AG10803 (cell line): ENCODE data around the gene REEP5.

ENCODE experiments used
- DNase-seq: peaks from one replicate; pipeline ENCODE4 v3.0.0; 2010; ENCODE audit warnings: low read depth
- H3K4me3 ChIP-seq: 2 replicates; pipeline ENCODE4 v1.5.1; 2011; ENCODE audit warnings: mild to moderate bottlenecking, low read length, control low read depth
- CTCF ChIP-seq: conservative IDR thresholded peaks from 2 replicates; pipeline ENCODE4 v1.5.1; 2011; ENCODE audit warnings: mild to moderate bottlenecking, low read length, control low read depth, inconsistent platforms

REEP5 gene

GRCh38 chr5:112869948-112870347, 52.1 kb downstream of the REEP5 start:
- H3K4me3 ChIP-seq = no peak overlapping the region
- no peak for TF ChIP-seq CTCF
- no peak for DNase-seq

- no peak for TF ChIP-seq CTCF
- no peak for DNase-seq
These were observed 54.6 kb downstream of the REEP5 start for GRCh38 chr5:112867411-112867810.

GRCh38 chr5:112866739-112867138, 55.3 kb downstream of the REEP5 start:
- TF ChIP-seq CTCF = no peak
- no peak overlapping the region for H3K4me3 ChIP-seq
- DNase-seq = no peak

More at GRCh38 chr5:112867411-112867810, 54.6 kb downstream of the REEP5 start:
- no peak overlapping the region for H3K4me3 ChIP-seq

GRCh38 chr5:112865128-112865527, 56.9 kb downstream of the REEP5 start:
- no peak for DNase-seq
- TF ChIP-seq CTCF = no peak
- no peak overlapping the region for H3K4me3 ChIP-seq

- no peak for DNase-seq
- no peak overlapping the region for H3K4me3 ChIP-seq
- TF ChIP-seq CTCF = no peak
These were observed 58.5 kb downstream of the REEP5 start for GRCh38 chr5:112863549-112863948.

- H3K4me3 ChIP-seq = peak overlapping the region; percentile 97
- no peak for DNase-seq
- no peak for TF ChIP-seq CTCF
These were observed 59.9 kb downstream of the REEP5 start for GRCh38 chr5:112862085-112862484.

- no peak for TF ChIP-seq CTCF
- no peak for DNase-seq
- peak overlapping the region; percentile 97 for H3K4me3 ChIP-seq
These were observed 60.4 kb downstream of the REEP5 start for GRCh38 chr5:112861638-112861985.
